T47D (cell line): Measurements from ENCODE around the gene ISCU.

Experiments
- DNase-seq, 2 experiments: peaks; one replicate each; pipeline versions ENCODE4 v3.0.0 to v3.0.0-alpha.2; 2011 to 2012; ENCODE audit warnings: low read depth in 1 of 2, low spot score in 1 of 2
- JUND ChIP-seq: IDR thresholded peaks from 2 replicates; pipeline ENCODE4 v1.6.1; 2012; ENCODE audit warnings: low read depth
- in situ Hi-C: cut with HindIII; loops from 2 replicates; pipeline ENCODE4 v1.10.0; 2016; ENCODE audit warnings: low sequenced_read_pairs, low pct_unique_long_range_greater_than_20kb

The ISCU gene

DNA sequence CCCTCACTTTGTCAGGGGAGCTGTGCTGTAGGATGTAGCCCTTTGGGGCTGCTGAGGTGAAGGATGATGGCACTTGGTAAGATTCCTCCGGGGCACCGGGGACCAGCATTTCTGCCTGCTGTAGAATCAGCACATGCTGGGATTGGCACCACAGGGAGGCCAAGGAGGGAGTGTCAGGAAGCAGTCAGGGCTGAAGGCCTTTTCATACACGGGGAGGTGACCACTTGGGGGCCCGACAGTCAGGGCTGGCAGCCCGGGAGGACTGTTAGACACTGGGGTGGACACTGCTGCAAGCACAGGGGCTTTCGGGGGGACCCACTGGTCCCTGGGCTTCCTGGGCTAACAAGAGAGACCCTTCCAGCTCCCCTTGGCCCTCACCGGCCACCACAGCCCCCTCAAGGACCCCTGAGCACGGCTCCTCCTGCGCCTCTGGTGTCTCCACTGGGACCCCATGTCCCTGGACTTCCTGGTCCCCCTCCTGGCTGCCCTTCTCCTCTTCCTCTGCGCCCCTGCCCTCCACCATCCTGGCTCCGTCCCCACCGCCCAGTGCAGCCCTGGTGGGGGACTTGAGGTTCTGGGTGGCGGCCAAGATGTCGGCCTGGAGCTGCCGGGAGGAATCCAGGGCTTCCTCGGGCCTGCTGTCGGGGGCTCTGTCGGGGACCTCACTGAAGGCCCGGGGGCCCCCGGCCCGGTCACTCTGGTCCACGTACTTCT is 29.0 kb downstream of the ISCU start:
- no peak for DNase-seq
- in situ Hi-C loops = no loop called here
- no peak for TF ChIP-seq JUND

DNA sequence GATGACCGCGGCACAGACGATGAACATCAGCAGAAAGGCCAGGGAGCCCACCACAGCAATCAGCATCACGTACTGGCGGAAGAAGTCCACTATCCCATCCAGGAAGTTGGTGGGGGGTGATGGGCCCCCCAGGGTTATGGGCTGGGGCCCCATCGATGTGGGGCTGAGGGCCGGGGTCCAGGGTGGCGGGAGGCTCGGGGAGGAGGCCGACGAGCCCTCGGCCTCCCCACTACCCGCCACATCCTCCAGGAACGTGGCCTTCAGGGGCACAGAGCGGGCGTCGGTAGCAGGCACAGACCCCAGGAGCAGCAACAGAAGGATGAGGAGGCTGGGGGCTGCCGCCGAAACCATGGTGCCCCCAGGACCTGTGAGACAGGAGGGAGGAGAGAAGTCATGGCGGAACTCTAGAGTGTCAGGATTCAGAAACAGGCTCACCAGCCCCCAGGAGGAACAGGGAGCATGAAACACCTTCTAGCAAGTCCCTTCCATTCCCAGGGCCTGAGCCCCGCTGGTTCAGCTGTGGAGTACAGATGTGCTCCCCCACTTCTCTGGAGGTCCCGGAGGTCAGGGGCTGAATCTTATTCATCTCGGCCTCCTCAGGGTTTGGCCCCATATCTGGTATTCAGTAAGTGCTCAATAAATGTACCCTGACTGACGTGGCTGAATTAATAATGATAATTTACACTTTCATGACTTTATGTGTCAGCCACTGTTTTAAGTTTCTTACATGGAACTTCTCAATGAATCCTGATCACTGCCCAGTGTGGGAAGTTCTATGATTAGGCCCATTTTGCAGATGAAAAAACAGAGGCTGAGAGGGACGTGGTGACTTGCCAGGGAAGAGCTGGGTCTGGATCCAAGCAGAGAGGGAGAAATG is 29.9 kb downstream of the ISCU start:
- DNase-seq = no peak
- in situ Hi-C loops = no loop called here
- no peak for TF ChIP-seq JUND

DNA sequence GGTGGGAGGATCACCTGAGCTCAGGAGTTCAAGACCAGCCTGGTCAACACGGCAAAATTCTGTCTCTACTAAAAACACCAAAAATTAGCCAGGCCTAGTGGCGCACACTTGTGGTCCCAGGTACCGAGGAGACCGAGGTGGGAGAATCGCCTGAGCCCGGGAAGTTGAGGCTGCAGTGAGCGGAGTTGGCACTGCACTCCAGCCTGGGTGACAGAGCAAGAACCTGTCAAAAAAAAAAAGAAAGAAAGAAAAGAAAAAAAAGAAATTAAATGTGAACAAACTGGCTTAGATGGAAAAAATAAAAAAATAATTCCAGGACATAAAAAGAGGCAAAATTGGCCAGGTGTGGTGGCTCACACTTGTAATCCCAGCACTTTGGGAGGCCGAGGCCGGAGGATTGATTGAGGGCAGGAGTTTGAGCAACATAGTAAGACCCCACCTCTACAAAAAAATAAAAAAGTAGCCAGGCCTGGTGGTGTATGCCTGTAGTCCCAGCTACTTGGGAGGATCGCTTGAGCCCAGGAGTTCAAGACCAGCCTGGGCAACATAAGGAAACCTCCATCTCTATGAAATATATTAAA is 32.0 kb downstream of the ISCU start:
- in situ Hi-C loops = no loop called here
- no peak for TF ChIP-seq JUND
- DNase-seq = no peak

DNA sequence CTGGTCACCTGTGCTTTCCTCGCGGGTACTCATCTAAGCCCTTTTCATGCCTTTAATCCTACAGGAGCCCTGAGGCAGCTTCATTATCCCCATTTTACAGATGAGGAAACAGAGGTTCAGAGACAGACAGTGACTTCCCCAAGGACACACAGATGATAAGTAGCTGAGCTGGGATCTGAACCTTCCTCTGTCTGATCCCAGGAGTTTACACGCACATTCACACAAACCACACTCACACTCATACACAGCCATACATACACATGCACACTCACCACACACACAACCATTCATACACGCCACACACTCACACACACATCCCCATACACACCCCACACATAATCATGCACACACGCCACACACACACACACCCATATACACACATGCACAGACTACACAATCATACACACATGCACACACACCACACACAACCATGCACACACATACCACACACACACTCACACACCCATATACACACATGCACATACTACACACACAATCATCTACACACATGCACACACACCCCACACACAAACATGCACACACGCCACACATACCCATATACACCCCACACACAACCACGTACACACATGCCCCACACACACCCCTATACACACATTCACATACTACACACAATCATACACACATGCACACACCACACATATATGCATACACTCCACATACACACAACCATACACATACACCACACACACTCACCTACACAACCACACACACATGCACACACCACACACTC is 32.7 kb downstream of the ISCU start:
- in situ Hi-C loops = no loop called here
- DNase-seq = no peak
- TF ChIP-seq JUND = no peak

DNA sequence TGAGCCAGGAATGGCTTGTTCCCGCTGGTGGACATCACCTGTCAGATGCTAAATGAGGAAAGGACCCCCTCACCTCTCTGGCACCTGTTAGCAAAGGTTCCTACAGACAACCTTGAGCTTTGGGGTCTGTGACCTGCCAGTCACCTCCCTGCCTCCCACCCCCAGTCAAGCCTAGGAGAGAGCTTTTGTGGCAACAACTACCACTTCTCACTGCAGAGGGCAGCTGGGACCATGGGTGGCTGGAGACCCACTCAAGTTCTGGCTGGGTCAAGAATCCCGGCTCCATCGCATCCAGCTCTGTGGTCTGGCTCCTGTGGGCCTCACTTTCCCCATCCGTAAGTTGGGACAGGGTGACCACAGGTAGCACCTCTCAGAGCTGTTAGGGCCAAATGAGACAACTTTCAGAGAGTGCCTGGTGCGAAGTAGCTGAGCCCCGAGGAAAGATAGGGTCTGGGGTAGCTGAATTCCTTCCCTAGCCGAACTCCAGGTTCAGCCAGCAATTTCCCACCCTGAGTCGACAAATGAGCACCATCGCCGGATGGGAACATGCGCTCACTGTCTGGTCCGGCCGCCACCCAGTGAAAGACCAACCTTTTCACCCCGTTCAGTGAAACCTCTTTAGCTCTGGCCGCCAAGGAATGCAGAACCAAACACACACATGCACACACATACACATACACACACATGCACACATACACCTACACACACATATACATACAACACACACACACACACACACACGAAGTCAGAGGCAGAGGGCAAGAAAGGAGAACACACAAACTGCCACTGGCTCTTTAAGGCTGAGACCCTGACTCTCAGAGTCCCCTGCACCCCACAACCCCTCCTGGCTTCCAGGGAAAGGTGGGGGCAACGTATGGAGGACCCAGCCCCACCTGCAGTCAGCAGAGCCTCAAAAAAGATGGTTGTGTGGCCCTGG is 33.6 kb downstream of the ISCU start:
- no peak for TF ChIP-seq JUND
- DNase-seq = no peak
- in situ Hi-C loops = no loop called here

DNA sequence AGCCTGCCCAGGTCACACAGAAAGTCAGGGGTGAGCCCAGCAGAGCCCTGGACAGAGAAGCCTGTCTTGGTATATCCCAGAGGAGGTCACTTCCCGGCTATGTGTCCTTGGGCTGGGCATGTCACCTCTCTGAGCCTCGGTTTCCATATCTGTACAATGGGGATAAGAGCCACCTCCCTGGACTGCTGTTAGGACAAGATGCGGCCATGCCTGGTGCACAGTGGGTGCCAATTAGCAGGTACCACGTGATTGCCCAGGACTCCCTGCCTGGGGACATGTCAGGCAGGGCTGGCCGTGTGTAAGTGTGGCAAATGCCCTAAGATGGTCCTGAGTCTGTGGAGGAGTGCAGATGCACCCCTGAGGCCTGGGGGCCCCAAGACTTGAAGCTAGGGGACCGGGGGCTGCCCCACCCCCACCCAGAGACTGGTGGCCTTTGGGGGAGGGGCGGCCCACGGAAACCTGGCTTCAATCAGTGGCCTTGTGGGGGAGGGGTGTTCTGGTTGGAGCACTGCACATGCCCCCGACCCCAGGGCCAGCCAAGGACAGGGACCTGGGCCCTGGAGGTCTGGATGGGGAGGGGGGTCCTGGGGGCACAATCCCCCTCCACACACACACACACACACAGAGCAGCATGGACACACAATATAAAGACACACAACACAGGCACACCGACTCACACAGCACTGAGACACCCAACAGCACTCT is 34.6 kb downstream of the ISCU start:
- in situ Hi-C loops = no loop called here
- peak in 1 of 2 experiments; percentile 29 for DNase-seq

DNA sequence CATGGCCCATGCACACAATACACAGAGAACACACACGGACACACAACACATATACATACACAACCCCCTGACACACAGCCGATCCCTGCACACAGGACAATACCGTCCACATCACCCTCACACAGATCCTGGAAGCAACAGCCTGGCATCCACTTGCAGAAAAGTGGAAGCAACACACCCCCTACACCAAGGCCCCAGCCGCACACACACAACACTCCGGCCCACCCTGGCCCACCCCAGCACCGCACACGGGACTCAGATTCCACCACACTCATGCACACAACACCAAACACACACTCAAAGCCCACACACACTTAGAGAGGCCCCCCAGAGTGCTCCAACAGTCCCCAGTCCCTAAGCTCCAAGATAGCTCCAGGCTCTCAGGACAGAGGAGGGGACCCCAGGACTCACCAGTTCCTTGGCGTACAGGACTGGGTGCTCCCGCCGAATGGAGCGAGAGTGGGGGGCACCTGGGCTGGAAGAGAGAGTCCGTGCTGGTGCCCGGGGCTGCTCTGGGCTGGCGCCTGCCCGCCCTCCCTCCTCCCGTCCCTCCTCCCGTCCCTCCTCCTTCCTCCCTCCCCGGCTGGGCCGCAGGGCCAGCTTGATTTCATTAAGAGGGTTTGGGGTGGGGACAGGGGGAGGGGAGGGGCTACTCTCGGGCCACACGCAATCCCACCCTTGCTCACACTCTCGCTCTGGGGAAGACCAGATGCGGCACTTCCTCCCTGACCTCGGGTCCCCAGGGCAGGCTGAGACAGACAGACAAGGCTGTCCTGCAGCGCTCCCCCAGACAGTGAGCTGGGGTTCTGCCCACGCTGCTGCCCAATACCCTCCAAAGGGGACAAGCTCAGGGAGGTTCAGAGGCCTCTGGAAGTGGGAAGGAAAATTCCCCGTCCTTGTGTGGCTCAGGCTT is 35.4 kb downstream of the ISCU start, which contains the start of gene TMEM119:
Gene TMEM119, minus strand, starts transcription at position 526 of the 913 bp plus-strand sequence. CDS start 5,701 bp downstream, outside the sequence.
- in situ Hi-C loops = no loop called here
- no peak for TF ChIP-seq JUND
- DNase-seq = no peak

More for the DNA sequence above, 34.6 kb downstream of the ISCU start:
- TF ChIP-seq JUND = no peak

DNA sequence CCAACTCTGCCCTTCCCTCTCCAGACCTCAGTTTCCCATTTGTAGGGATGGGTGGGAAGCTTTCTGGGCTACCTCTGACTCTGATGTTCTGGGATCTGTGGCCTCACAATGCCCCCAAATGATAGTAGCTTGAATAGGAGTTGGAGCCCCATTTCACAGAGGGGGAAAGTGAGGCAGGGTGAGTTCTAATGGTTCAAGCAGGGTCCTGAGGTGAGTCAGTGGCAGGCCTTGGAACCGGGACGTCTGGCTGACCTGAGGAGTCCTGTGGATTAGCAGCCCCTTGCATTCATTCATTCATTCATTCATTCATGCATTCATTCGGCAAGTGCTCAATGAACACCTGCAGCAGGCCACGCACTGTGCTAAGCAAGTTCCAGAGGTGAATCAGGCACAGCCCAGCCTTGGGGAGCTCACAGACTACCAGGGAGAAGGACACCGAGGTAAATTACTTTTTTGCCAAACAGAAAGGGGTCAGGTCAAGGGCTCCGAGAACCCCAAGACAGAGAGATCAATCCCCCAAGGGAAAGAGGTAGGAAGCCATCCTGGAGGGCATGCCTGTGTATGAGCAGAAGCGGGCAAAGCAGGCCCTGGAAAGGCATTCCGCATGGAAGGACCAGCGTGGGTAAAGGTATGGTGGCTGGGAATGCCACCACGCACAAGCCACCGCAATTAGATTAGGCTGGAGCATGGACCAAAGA is 36.3 kb downstream of the ISCU start:
- no peak for DNase-seq
- TF ChIP-seq JUND = no peak
- in situ Hi-C loops = no loop called here

DNA sequence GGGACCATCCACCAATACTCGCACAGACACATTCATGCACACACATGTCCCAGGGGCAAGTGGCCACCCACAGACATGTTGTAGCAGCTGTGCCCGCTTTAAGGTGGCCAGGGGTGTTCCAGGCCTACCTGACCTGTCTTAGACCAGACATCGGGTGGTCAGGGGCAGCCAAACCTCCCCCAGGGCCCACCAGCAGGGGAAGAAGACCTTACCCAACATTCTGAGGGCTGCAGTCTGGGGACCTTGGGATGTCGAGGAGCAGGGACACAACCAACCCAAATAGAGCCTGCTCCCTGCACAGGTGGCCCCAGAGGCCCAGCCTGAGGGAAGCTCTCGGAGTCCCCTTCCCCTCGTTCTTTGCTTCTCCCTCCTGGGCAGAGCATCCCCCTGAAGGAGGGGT is 37.1 kb downstream of the ISCU start:
- in situ Hi-C loops = no loop called here
- DNase-seq = no peak
- TF ChIP-seq JUND = no peak
